NT2/D1 (cell line): ENCODE data around the gene ARMCX1.
A peak's percentile ranks its signal among the peaks of the same experiment; 100 is the strongest.
"Not testable (repeated sequence)": the region's sequence is repeated elsewhere in the genome, so short reads cannot be mapped to it uniquely, and the experiment has no call there.

Experiments
- DNase-seq: peaks from one replicate; pipeline ENCODE4 v3.0.0-alpha.2; 2011; ENCODE audit warnings: low read depth, low spot score
- H3K27me3 ChIP-seq: 2 replicates; pipeline ENCODE4 v1.6.0; 2011; ENCODE audit warnings: mild to moderate bottlenecking; ENCODE audit not compliant: insufficient read length, insufficient read depth
- H3K36me3 ChIP-seq: 2 replicates; pipeline ENCODE4 v1.6.1; 2011; ENCODE audit warnings: mild to moderate bottlenecking, low read length, mixed read lengths; ENCODE audit not compliant: insufficient read depth, insufficient read length
- H3K4me1 ChIP-seq: 2 replicates; pipeline ENCODE4 v1.5.1; 2011; ENCODE audit not compliant: insufficient read depth, insufficient read length
- H3K4me3 ChIP-seq: 2 replicates; pipeline ENCODE4 v1.5.1; 2011; ENCODE audit warnings: low read depth; ENCODE audit not compliant: insufficient read length
- H3K9ac ChIP-seq: 2 replicates; pipeline ENCODE4 v1.6.0; 2011; ENCODE audit warnings: low read depth; ENCODE audit not compliant: insufficient read length
- H3K9me3 ChIP-seq: 2 replicates; pipeline ENCODE4 v1.5.1; 2011; ENCODE audit warnings: mild to moderate bottlenecking, low read length; ENCODE audit not compliant: insufficient read depth
- SUZ12 ChIP-seq: IDR thresholded peaks from 2 replicates; pipeline ENCODE4 v1.6.1; 2011; ENCODE audit not compliant: insufficient read length, insufficient read depth; ENCODE audit errors: extremely low read depth
- YY1 ChIP-seq: IDR thresholded peaks from 2 replicates; pipeline ENCODE4 v1.6.1; 2011; ENCODE audit not compliant: insufficient read length, insufficient read depth
- ZNF274 ChIP-seq: IDR thresholded peaks from 2 replicates; pipeline ENCODE4 v1.6.1; 2011; ENCODE audit warnings: mild to moderate bottlenecking, low read depth, low read length

Gene ARMCX1

DNA sequence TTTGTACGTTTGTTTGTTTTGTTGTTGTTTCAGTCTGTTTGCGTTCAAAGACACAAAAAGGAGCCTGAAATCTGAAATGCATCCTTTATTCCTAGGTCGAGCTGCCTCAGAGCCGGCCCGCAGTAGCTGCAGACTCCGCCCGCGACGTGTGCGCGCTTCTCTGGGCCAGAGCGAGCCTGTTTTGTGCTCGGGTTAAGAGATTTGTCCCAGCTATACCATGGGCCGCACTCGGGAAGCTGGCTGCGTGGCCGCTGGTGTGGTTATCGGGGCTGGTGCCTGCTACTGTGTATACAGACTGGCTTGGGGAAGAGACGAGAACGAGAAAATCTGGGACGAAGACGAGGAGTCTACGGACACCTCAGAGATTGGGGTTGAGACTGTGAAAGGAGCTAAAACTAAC, 2.4 kb downstream of the ARMCX1 start:
- no peak for DNase-seq
- H3K9me3 ChIP-seq, result no peaks in the 10 kb centered on the region
- H3K4me3 ChIP-seq, result no peak overlapping the region
- no peaks in the 10 kb centered on the region for H3K27me3 ChIP-seq
- H3K36me3 ChIP-seq, result peaks cover 18% of the 10 kb centered on the region
- TF ChIP-seq ZNF274 (no peak), YY1 (no peak), SUZ12 (no peak)
- no peak overlapping the region for H3K9ac ChIP-seq
- peaks cover 2% of the 10 kb centered on the region for H3K4me1 ChIP-seq

DNA sequence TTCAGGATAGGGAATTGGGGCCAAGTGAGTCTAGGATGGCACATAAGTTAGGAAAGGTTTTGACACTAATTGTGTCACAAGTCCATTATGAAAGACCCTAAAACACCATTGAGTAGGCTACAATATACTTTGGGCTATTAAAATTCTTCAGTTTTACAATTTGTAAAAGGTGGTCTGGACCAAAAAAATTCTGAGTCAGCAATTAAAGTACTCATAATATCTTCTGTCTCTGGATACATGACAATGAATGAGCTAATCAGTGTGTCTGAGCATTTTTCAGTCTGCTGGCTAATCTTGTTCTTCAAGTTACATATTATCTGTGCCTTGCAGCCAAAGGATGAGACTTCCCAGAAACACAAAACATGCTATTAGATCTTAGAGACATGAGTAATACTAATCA, 14.3 kb downstream of the ARMCX1 start:
- Histone ChIP-seq H3K9me3 (no peaks in the 10 kb centered on the region), H3K4me1 (no peaks in the 10 kb centered on the region), H3K4me3 (no peak overlapping the region), H3K36me3 (no peaks in the 10 kb centered on the region), H3K9ac (no peak overlapping the region), H3K27me3 (no peaks in the 10 kb centered on the region)
- no peak for DNase-seq
- TF ChIP-seq YY1 (no peak), ZNF274 (no peak)

DNA sequence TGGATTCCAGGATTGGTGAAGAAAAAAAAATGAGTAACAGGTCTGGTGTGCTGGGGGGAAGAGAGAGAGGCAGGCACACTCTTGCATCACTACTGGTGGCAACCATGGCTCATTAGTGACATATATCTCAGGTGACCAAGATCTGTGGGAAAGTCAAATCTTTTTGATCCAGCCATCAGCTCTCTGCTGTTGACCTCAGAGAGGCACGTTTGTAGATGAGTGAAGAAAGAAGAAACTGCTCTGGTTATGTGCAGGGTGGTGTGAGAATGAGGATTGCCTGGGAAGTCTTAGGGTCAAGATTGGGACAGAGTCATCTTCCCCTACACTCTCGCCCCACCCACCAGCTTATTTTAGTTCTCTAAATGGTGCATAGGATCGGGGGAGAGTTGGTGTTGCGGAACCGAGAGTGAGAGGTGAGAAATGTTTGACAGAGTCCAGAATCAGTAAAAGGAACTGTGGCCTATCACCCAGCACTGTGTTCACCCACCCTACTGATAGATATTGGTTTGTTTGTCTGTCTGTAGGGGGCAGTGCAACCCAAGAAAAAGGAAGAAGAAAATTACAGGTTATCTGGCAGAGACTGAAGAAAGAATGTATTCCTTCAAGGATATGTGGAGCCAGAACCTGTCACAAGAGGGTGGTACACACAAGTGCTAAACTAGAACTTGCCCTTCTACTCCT, 45.5 kb downstream of the ARMCX1 start:
- Histone ChIP-seq H3K4me1 (no peaks in the 10 kb centered on the region), H3K27me3 (no peaks in the 10 kb centered on the region), H3K36me3 (no peaks in the 10 kb centered on the region), H3K9ac (no peak overlapping the region), H3K9me3 (no peaks in the 10 kb centered on the region), H3K4me3 (no peak overlapping the region)
- TF ChIP-seq YY1, result no peak
- TF ChIP-seq SUZ12, result no peak
- TF ChIP-seq ZNF274, result no peak
- DNase-seq, result peak; percentile 56

DNA sequence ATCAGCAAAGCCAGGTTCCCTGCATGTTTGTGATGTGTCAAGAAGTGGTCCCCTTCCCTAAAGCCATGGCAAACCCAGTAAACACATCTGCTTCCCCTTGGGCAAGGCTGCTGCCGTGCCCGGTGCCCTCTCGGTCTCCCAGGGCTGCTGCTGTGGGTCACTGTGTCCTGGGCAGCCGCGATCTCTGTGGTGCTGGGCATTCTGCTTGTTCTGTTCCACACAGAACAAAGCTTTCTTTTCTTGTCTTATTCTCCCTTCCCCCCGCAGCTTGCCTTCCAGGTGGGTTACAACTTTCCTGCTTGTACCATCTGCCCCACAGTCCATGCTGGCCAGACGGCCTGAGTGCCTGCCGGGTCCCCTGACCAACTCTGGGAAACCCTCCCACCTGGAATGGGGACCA, 49.2 kb downstream of the ARMCX1 start:
- H3K9ac ChIP-seq, H3K9me3 ChIP-seq, DNase-seq, H3K27me3 ChIP-seq, H3K4me1 ChIP-seq, H3K36me3 ChIP-seq, H3K4me3 ChIP-seq: not testable (repeated sequence)

DNA sequence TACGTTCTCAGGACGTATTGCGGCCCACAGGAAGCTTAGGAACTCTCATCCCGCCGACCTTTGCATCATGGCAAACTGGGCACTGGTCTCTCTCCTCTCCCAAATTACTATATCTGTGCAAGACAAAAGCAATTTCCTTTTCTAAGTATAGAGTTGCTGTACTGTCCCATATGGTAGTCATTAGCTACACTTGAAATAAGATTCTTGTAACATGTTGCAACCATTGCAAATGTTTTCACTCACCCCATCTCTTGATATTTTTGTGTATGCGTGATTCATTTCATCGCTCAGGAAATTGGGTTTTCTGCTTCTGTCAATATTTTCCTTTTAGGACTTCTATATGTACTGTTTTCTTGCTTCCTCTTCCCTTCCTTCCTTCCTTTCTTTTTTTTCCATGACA, 51.7 kb downstream of the ARMCX1 start:
- Histone ChIP-seq H3K9me3 (no peaks in the 10 kb centered on the region), H3K4me1 (no peaks in the 10 kb centered on the region), H3K9ac (no peak overlapping the region), H3K27me3 (no peaks in the 10 kb centered on the region), H3K36me3 (no peaks in the 10 kb centered on the region), H3K4me3 (no peak overlapping the region)
- TF ChIP-seq YY1, result no peak
- TF ChIP-seq ZNF274, result no peak
- no peak for TF ChIP-seq SUZ12
- DNase-seq, result no peak
